ENCODE results near the gene TMEM11. TPM values are rescaled to one million over a fixed set of nuclear protein-coding genes. Genes with fewer than 3 reads are reported as not detected.

The TMEM11 gene
- total and polyA plus RNA-seq, 2 of the 8 experiments (the other 6 are each of a cell fraction or from before 2014, with no cell fraction given): 33.3 to 90.4 TPM

DNA sequence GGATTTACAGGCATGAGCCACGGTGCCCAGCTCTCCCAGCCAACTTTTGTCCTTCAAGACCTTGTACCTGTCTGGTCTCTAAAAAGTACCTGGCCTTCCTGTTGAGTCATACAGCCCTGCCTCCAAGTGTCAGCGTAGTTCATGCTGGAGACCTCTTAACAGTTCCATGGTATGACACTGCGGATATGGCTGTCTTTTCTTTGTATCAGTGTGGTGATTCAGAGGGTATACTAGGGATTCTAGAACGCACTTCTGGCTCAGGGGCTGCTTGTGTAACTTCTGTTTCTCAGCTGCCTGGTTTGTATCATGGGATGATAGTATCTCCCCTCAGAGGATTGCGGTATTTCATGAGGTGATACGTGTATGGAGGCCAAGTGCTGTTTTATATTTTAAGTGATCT lies 2.0 kb upstream of the TMEM11 start:
- WGBS, 2 experiments (ENCODE audit: extremely low coverage in 1 of 2, insufficient coverage in 1 of 2, insufficient read length in 1 of 2, insufficient replicate concordance in 2 of 2, low coverage in 1 of 2, low lambda C conversion rate in 2 of 2, missing lambda C conversion rate in 1 of 2): 91% methylated on average over 6 of the region's 6 CpGs; no CpG with 5 or more reads in 1 of the 2 experiments
- ChIA-PET CTCF (ENCODE audit: partially characterized antibody) (no interaction called here), POLR2A (ENCODE audit: partially characterized antibody) (interaction anchor here (0.6 to 2.3 kb wide), 5 partner anchors 14 to 173 kb away, joined by 3 to 8 read pairs (median 3); partner anchors contain the start of gene USP22)
- Histone ChIP-seq H2AFZ (ENCODE audit: low read length) (no peak overlapping the region), H3K27me3 (replicated peaks in 1 of 4; ENCODE audit: control insufficient read depth in 3 of 4, extremely low read depth in 1 of 4, insufficient read depth in 3 of 4, low read length in 3 of 4) (no peaks in the 10 kb centered on the region), H3K36me3 (ENCODE audit: control insufficient read depth in 2 of 4, insufficient read depth in 4 of 4, low read length in 3 of 4) (peaks cover 0 to 6% (median 0%) of the 10 kb centered on the region in 4 experiments; a peak in 2 of 8 replicates), H2BK15ac (ENCODE audit: low read length) (no peak overlapping the region), H2BK120ac (replicated peaks; ENCODE audit: low read depth, low read length) (no peak overlapping the region), H3K4ac (replicated peaks; ENCODE audit: insufficient read length, low read depth, low read length) (no peak overlapping the region), H4K5ac (ENCODE audit: insufficient read length, low read depth, low read length) (no peak overlapping the region), H3K9ac (replicated peaks in 1 of 4; ENCODE audit: extremely low read depth in 1 of 4, low read depth in 3 of 4, low read length in 3 of 4) (0 out of 7 replicates have a peak overlapping the region, but pooled peaks of 1 of the 4 experiments have one; percentile 15), H2BK12ac (ENCODE audit: low read depth, low read length) (no peak overlapping the region), H3K79me1 (ENCODE audit: low read depth, low read length) (peaks cover 10% of the 10 kb centered on the region), H3K23me2 (ENCODE audit: low read depth, low read length) (peaks cover 8% of the 10 kb centered on the region), H4K20me1 (replicated peaks in 1 of 2; ENCODE audit: control insufficient read depth in 1 of 2, insufficient read depth in 2 of 2, low read length in 2 of 2) (peaks cover 17 to 19% of the 10 kb centered on the region in 2 experiments), H3K27ac (ENCODE audit: low read depth, low read length) (no peak overlapping the region), H3K23ac (ENCODE audit: insufficient read length) (no peak overlapping the region), H4K91ac (replicated peaks; ENCODE audit: insufficient read length, low read length) (no peak overlapping the region), H3K56ac (replicated peaks; ENCODE audit: insufficient read length, low read depth, low read length) (no peak overlapping the region), H3K4me2 (ENCODE audit: insufficient read depth in 1 of 2, low read depth in 2 of 2, low read length in 2 of 2) (peak overlapping the region in 1 of 2 experiments; percentile 89; a peak in 1 of 4 replicates), H3K4me3 (ENCODE audit: extremely low read depth in 1 of 4, insufficient read depth in 2 of 4, low read depth in 3 of 4, low read length in 4 of 4) (no peak overlapping the region), H4K8ac (ENCODE audit: extremely low read depth, insufficient read depth, low read length) (no peak overlapping the region), H2BK5ac (ENCODE audit: low read depth, low read length) (no peak overlapping the region), H3K14ac (ENCODE audit: insufficient read length) (no peak overlapping the region), H3K18ac (ENCODE audit: extremely low read depth, low read length) (no peak overlapping the region), H3K4me1 (replicated peaks in 1 of 4; ENCODE audit: control insufficient read depth in 3 of 4, insufficient read depth in 4 of 4, low read length in 3 of 4) (peaks cover 0 to 14% (median 5%) of the 10 kb centered on the region in 4 experiments; a peak in 4 of 7 replicates), H3K79me2 (ENCODE audit: control insufficient read depth in 1 of 2, insufficient read depth in 2 of 2, low read length in 2 of 2) (peaks cover 26 to 29% of the 10 kb centered on the region in 2 experiments), H2BK20ac (ENCODE audit: low read length) (no peak overlapping the region), H3K9me3 (ENCODE audit: insufficient read depth in 2 of 2, low read depth in 1 of 2, low read length in 1 of 2) (no peaks in the 10 kb centered on the region), H2AK5ac (ENCODE audit: low read depth, low read length) (no peak overlapping the region)
- DNase-seq (ENCODE audit: low read depth in 1 of 2, low spot score in 2 of 2) (no peak), FAIRE-seq (no peak)
- TF ChIP-seq NANOG (IDR thresholded peaks at IDR 0.05; ENCODE audit: insufficient read depth, low read depth, low read length, poor library complexity, severe bottlenecking) (no peak), BACH1 (IDR thresholded peaks at IDR 0.05; ENCODE audit: low read length) (no peak), KDM1A (IDR thresholded peaks at IDR 0.05; ENCODE audit: borderline replicate concordance, low read length) (no peak), TBP (IDR thresholded peaks at IDR 0.05; ENCODE audit: low read depth, low read length) (no peak), HDAC6 (IDR thresholded peaks at IDR 0.05; ENCODE audit: low read depth, low read length) (no peak), EP300 (IDR thresholded peaks at IDR 0.05; ENCODE audit: borderline replicate concordance in 1 of 2, low read depth in 2 of 2, low read length in 2 of 2) (no peak), SIRT6 (IDR thresholded peaks at IDR 0.05; ENCODE audit: low read length) (no peak)
- TF ChIP-seq, protein P1, sequence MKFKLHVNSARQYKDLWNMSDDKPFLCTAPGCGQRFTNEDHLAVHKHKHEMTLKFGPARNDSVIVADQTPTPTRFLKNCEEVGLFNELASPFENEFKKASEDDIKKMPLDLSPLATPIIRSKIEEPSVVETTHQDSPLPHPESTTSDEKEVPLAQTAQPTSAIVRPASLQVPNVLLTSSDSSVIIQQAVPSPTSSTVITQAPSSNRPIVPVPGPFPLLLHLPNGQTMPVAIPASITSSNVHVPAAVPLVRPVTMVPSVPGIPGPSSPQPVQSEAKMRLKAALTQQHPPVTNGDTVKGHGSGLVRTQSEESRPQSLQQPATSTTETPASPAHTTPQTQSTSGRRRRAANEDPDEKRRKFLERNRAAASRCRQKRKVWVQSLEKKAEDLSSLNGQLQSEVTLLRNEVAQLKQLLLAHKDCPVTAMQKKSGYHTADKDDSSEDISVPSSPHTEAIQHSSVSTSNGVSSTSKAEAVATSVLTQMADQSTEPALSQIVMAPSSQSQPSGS (IDR thresholded peaks at IDR 0.05; ENCODE audit: low read length): no peak
- TF ChIP-seq, protein P2, sequence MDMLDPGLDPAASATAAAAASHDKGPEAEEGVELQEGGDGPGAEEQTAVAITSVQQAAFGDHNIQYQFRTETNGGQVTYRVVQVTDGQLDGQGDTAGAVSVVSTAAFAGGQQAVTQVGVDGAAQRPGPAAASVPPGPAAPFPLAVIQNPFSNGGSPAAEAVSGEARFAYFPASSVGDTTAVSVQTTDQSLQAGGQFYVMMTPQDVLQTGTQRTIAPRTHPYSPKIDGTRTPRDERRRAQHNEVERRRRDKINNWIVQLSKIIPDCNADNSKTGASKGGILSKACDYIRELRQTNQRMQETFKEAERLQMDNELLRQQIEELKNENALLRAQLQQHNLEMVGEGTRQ (IDR thresholded peaks at IDR 0.05; ENCODE audit: low read length): no peak

Measured in H1 (cell line).